Uterus (tissue), 4 donors: ENCODE results near the gene FILIP1L. TPM values are rescaled to one million over a fixed set of nuclear protein-coding genes. Genes with fewer than 3 reads are reported as not detected.
A peak's percentile ranks its signal among the peaks of the same experiment; 100 is the strongest.

Experiments
- DNase-seq, 2 donors: peaks; one replicate each; pipeline ENCODE4 v3.0.0-alpha.2; 2019 to 2020
- H3K27ac ChIP-seq, 2 donors: fragments of 200-600 bp; sonication (generic); 1 replicate in 1 of 2; 2 replicates in 1 of 2; pipeline ENCODE4 v1.5.1; 2016 to 2018
- H3K27me3 ChIP-seq, 2 donors: fragments of 200-600 bp; sonication (generic); one replicate each; pipeline ENCODE4 v1.5.1; 2018 to 2019; ENCODE audit warnings: control low read depth in 1 of 2
- H3K36me3 ChIP-seq, 2 donors: fragments of 200-600 bp; sonication (generic); one replicate each; pipeline ENCODE4 v1.5.1; 2019; ENCODE audit warnings: control low read depth in 1 of 2
- H3K4me1 ChIP-seq, 2 donors: fragments of 200-600 bp; sonication (generic); one replicate each; pipeline ENCODE4 v1.5.1; 2018 to 2019; ENCODE audit warnings: control low read depth in 1 of 2
- H3K4me3 ChIP-seq, 2 donors: fragments of 200-600 bp; sonication (generic); 1 replicate in 1 of 2; 2 replicates in 1 of 2; pipeline ENCODE4 v1.5.1; 2018 to 2019; ENCODE audit warnings: mild to moderate bottlenecking in 1 of 2
- H3K9me3 ChIP-seq, 2 donors: fragments of 200-600 bp; sonication (generic); one replicate each; pipeline ENCODE4 v1.5.1; 2019; ENCODE audit warnings: control low read depth in 1 of 2
- POLR2A ChIP-seq, 2 donors: fragments of 450-650 bp; IDR thresholded peaks; one replicate each; pipeline ENCODE4 v1.6.1; 2016; ENCODE audit warnings: antibody characterized with exemption in 2 of 2, mild to moderate bottlenecking in 1 of 2, moderate library complexity in 1 of 2
- intact Hi-C: fragments of 100-400 bp; cut with DNase I; formaldehyde crosslinking; loops from one replicate; pipeline ENCODE4 v1.15.1; 2023; ENCODE audit warnings: low total_unique reads
- total RNA-seq, 4 donors: library from RNA; depleted of rRNA in 3 of 4; stranded (reverse); fragments of >200 nt in 3 of 4; gene quantifications; one replicate each; pipeline versions ENCODE4 v1.1.0 to v1.2.4, GENCODE V29; 2014 to 2023
- TF ChIP-seq, protein P1 (sequence below), 4 experiments: fragments of 200-600 bp in 2 of 4; fragments of 450-650 bp in 2 of 4; sonication (generic) in 2 of 4; IDR thresholded peaks; one replicate each; pipeline ENCODE4 v1.5.1; 2016 to 2019; ENCODE audit warnings: antibody characterized with exemption in 4 of 4, mild to moderate bottlenecking in 2 of 4, moderate library complexity in 1 of 4
- donor health status: DM: yes; HTN: yes; CAD: no.

FILIP1L gene
- total RNA-seq, 4 donors from 2014 or later = 48.5 to 99.1 (median 66.3) TPM

DNA sequence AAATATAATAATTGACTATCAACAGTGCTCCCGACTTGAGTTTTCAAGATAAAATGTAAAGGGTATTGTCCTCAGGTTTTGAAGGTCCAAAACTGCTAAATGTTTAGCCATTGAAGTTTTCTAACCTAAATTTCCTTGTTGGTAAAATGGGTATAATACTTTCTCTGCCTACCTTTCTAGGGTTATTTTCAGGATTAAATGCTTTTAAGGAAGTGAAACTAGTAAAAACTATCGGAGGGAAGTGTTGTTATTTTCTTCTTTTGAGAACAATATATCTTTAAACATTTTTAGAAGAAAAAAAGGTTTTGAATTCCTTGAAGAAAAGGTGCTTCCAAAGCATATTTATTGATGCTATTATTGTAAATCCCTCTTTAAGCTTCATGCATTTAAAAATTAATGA lies 67.3 kb downstream of the FILIP1L start:
- Histone ChIP-seq H3K4me1 (peaks cover 0 to 7% of the 10 kb centered on the region in 2 donors), H3K9me3 (no peaks in the 10 kb centered on the region), H3K4me3 (no peak overlapping the region), H3K36me3 (no peaks in the 10 kb centered on the region), H3K27ac (peak overlapping the region; percentile 91 to 96), H3K27me3 (no peaks in the 10 kb centered on the region)
- intact Hi-C loops = no loop called here
- DNase-seq = no peak
- no peak for TF ChIP-seq POLR2A (IDR thresholded peaks at IDR 0.05)
- TF ChIP-seq, protein P1, sequence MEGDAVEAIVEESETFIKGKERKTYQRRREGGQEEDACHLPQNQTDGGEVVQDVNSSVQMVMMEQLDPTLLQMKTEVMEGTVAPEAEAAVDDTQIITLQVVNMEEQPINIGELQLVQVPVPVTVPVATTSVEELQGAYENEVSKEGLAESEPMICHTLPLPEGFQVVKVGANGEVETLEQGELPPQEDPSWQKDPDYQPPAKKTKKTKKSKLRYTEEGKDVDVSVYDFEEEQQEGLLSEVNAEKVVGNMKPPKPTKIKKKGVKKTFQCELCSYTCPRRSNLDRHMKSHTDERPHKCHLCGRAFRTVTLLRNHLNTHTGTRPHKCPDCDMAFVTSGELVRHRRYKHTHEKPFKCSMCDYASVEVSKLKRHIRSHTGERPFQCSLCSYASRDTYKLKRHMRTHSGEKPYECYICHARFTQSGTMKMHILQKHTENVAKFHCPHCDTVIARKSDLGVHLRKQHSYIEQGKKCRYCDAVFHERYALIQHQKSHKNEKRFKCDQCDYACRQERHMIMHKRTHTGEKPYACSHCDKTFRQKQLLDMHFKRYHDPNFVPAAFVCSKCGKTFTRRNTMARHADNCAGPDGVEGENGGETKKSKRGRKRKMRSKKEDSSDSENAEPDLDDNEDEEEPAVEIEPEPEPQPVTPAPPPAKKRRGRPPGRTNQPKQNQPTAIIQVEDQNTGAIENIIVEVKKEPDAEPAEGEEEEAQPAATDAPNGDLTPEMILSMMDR (IDR thresholded peaks at IDR 0.05) = no peak

DNA sequence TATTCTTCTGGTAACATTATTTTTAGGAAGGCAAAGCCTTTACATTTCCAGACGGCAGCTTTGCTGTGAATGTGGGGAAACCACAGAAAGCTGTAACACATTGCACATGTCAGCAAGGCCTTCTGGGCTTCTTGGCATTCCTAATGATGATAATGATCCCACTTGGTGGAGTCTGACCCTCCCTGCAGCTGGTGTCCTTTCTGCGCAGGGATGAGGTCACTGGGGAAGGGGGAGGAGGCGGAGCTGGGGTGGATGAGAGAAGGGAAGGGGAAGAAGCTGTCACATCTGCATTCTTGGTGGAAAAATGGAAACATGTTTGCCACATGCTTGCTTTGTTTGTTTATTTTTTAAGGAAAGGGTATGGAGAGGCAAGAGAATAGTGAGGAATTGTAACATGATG lies 68.6 kb downstream of the FILIP1L start:
- Histone ChIP-seq H3K9me3 (no peaks in the 10 kb centered on the region), H3K27ac (peak overlapping the region; percentile 91 to 96), H3K27me3 (no peaks in the 10 kb centered on the region), H3K4me3 (no peak overlapping the region), H3K36me3 (no peaks in the 10 kb centered on the region), H3K4me1 (peaks cover 0 to 13% of the 10 kb centered on the region in 2 donors)
- intact Hi-C loops = no loop called here
- TF ChIP-seq, protein P1 (IDR thresholded peaks at IDR 0.05) = no peak
- no peak for TF ChIP-seq POLR2A (IDR thresholded peaks at IDR 0.05)
- peak; percentile 54 to 61 for DNase-seq

DNA sequence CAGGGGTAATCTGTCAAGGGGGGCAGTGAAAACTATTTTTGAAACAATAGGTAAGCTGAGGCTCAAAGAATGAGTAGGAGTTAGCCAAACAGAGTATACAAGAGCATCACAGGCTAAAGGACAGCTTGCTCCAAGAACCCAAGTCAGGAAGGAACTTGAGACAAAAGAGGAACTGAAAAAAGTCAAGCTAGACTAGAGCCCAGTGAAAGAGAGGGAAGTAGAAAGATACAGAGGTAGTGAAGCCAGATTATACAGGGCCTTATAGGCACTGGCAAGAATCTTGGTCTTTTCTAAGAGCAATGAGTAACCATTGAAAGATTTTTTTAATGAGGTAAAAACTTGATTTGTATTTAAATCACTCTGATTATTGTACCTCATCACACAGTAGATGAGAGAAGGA lies 69.9 kb downstream of the FILIP1L start:
- DNase-seq = no peak
- Histone ChIP-seq H3K27me3 (no peaks in the 10 kb centered on the region), H3K36me3 (no peaks in the 10 kb centered on the region), H3K27ac (peak overlapping the region; percentile 91 to 96), H3K4me1 (peaks cover 0 to 16% of the 10 kb centered on the region in 2 donors), H3K4me3 (no peak overlapping the region), H3K9me3 (no peaks in the 10 kb centered on the region)
- TF ChIP-seq, protein P1 (IDR thresholded peaks at IDR 0.05) = no peak
- no peak for TF ChIP-seq POLR2A (IDR thresholded peaks at IDR 0.05)
- intact Hi-C loops = no loop called here

DNA sequence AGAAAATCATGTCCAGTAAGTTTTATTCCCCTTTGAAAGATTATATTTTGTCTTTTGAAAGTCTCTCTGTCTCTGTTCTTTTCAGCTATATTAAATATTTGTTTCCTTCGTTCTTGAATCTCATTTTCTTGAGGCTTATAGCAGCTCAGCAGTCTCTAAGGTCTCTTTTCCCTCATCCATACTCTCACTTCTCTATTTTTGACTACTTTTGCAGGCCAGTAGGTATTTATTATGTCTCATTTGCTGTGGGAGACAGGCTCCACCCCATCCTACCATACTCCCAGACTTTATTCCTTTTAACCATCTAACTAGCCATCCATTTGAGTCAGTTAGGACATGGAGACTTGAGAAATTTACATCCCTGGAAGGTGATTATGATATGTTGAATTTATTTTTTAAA lies 71.0 kb downstream of the FILIP1L start:
- no peak for DNase-seq
- H3K27ac ChIP-seq = peak overlapping the region; percentile 91 to 96
- no peak overlapping the region for H3K4me3 ChIP-seq
- H3K27me3 ChIP-seq = no peaks in the 10 kb centered on the region
- no peaks in the 10 kb centered on the region for H3K36me3 ChIP-seq
- TF ChIP-seq, protein P1 (IDR thresholded peaks at IDR 0.05) = no peak
- no peak for TF ChIP-seq POLR2A (IDR thresholded peaks at IDR 0.05)
- H3K4me1 ChIP-seq = peaks cover 0 to 16% of the 10 kb centered on the region in 2 donors
- H3K9me3 ChIP-seq = no peaks in the 10 kb centered on the region
- intact Hi-C loops = no loop called here

DNA sequence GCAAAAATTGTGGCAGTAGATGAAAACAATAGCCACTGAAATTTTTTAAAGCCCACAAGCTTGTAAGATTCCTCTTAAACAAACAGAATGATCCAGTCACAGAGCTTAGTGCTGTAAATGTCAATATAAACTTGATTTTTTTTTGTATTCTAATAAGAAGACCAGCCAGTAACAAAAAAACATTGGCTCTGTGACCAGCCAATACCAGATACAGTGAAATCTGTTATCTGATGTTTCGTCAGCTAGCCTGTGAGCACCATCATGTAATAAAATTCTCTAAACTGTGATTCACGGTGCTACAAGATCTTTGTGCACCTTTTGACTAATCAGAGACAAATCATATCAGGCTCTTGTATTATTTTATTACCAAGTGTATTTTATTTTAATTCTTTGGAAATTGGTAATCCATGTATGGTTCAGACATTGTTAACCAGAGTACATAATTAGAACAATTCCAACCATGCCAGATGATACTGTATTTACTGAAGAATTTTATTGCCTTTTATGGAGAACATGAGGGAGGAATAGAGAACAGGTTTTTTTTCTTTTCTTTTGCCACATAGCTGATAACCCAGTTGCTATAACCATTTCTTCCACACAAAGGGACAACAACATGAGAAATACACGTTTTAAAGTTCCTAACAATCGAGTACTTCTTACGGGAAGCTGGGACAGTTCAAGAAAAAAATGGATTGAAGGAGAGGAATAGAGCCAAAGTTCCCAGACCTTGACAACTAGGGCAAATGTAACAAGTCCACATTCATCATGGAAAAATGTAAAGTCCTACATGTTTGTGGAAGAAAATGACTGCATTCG lies 71.9 kb downstream of the FILIP1L start:
- no peak overlapping the region for H3K4me3 ChIP-seq
- no peaks in the 10 kb centered on the region for H3K27me3 ChIP-seq
- TF ChIP-seq, protein P1 (IDR thresholded peaks at IDR 0.05) = no peak
- TF ChIP-seq POLR2A (IDR thresholded peaks at IDR 0.05) = no peak
- intact Hi-C loops = no loop called here
- peaks cover 0 to 16% of the 10 kb centered on the region in 2 donors for H3K4me1 ChIP-seq
- H3K9me3 ChIP-seq = no peaks in the 10 kb centered on the region
- peak overlapping the region; percentile 91 to 96 for H3K27ac ChIP-seq
- H3K36me3 ChIP-seq = no peaks in the 10 kb centered on the region
- peak in 1 of 2 donors; percentile 48 for DNase-seq
